ENCODE results near the gene HHIPL2.

The HHIPL2 gene

GRCh38 chr1:222547944-222548671 is at the start of gene HHIPL2:
TSS of gene HHIPL2 (minus strand) at chr1:222548104. CDS start at chr1:222548044, 60 bp downstream.
- no peak for DNase-seq

GRCh38 chr1:222596696-222597095 is 48.8 kb upstream of the HHIPL2 start:
- DNase-seq = no peak

GRCh38 chr1:222594789-222595188 is 46.9 kb upstream of the HHIPL2 start:
- no peak for DNase-seq

GRCh38 chr1:222592171-222592570 is 44.3 kb upstream of the HHIPL2 start:
- no peak for DNase-seq

GRCh38 chr1:222589462-222590302 is 41.8 kb upstream of the HHIPL2 start, which contains the start of gene TAF1A:
TSS of gene TAF1A (minus strand) at chr1:222589933.
- DNase-seq = peak; percentile 90

GRCh38 chr1:222588135-222588534 is 40.2 kb upstream of the HHIPL2 start:
- no peak for DNase-seq

GRCh38 chr1:222586842-222587241 is 38.9 kb upstream of the HHIPL2 start:
- DNase-seq = no peak

GRCh38 chr1:222583079-222583478 is 35.2 kb upstream of the HHIPL2 start:
- no peak for DNase-seq

- no peak for DNase-seq
Observed at GRCh38 chr1:222582099-222582774, 34.3 kb upstream of the HHIPL2 start.

GRCh38 chr1:222579316-222579715 is 31.4 kb upstream of the HHIPL2 start:
- DNase-seq = no peak

GRCh38 chr1:222570837-222571236 is 22.9 kb upstream of the HHIPL2 start:
- no peak for DNase-seq

- DNase-seq = no peak
Observed at GRCh38 chr1:222561656-222562055, 13.8 kb upstream of the HHIPL2 start.

GRCh38 chr1:222557574-222557973 is 9.7 kb upstream of the HHIPL2 start:
- no peak for DNase-seq

GRCh38 chr1:222557148-222557547 is 9.2 kb upstream of the HHIPL2 start:
- no peak for DNase-seq

- no peak for DNase-seq
Observed at GRCh38 chr1:222555992-222556615, 8.2 kb upstream of the HHIPL2 start.

GRCh38 chr1:222554177-222554576 is 6.3 kb upstream of the HHIPL2 start:
- no peak for DNase-seq

GRCh38 chr1:222552882-222553281 is 5.0 kb upstream of the HHIPL2 start:
- no peak for DNase-seq

- no peak for DNase-seq
Observed at GRCh38 chr1:222547260-222547614, 667 bp downstream of the HHIPL2 start.

- no peak for DNase-seq
Observed at GRCh38 chr1:222546548-222547259, 1.2 kb downstream of the HHIPL2 start.

GRCh38 chr1:222546091-222546490 is 1.8 kb downstream of the HHIPL2 start:
- no peak for DNase-seq

GRCh38 chr1:222543817-222544216 is 4.1 kb downstream of the HHIPL2 start:
- no peak for DNase-seq

GRCh38 chr1:222540598-222540995 is 7.3 kb downstream of the HHIPL2 start:
- DNase-seq = no peak

Data from hematopoietic multipotent progenitor cell treated with erythropoietin and hydrocortisone succinate and interleukin-3 and kit ligand, for 8 days (in vitro differentiated cells).